Glomerular endothelial cell (primary cell): ENCODE measurements around the gene UTS2R. TPM values are rescaled to one million over a fixed set of nuclear protein-coding genes. Genes with fewer than 3 reads are reported as not detected.
"Not testable (repeated sequence)": the region's sequence is repeated elsewhere in the genome, so short reads cannot be mapped to it uniquely, and the experiment has no call there.

Experiments used
- DNase-seq: peaks from one replicate; pipeline ENCODE4 v3.0.0-alpha.2; 2011; ENCODE audit warnings: low read depth, low spot score; ENCODE audit errors: extremely low read depth
- total RNA-seq: library from RNA; depleted of rRNA; stranded (reverse); fragments of >200 nt; gene quantifications from 2 replicates; pipeline ENCODE4 v1.2.3, GENCODE V29; 2015

Gene UTS2R
- total RNA-seq, 1 donor from 2014 or later = not detected

DNA sequence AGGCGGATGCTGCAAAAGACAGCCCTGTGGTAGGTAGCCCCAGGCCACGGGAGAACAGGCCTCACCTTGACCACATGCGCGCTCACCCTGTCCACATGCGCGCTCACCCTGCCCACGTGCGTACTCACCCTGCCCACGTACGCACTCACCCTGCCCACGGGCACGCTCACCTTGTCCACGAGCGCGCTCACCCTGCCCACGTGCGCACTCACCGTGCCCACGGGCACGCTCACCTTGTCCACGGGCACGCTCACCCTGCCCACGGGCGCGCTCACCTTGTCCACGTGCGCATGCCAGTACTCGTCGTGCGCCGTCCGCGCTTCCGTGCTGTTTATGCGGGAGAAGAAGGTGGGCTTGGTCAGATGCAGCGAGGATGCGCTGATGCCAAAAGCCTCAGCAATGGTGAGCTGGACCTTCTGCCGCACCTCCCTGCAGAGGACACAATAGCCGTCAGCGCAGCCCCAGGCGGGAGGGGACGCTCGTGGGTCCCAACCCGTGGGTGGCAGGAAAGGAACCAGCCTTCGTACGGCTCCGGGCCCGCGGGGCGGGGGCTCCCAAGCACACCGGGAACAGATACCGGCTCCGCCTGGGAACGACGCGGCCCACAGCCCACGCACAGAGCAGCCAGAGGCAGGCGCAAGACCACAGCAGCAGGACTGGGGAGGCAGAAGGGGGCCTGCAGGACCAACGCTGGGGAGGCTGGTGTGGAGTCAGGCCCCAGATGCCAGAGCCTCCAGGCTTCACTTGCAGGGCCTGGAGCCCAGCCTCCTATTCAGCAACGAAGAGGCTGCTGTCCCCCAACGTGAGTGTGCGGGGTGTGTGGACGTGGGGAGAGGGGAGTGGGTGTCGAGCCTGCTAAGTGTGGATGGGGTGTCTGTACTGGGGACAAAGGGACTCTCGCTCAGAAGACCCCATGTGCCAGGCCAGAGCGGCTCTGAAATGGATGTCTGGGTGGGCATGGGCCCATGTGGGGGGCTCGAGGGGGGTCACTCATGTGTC lies 32.4 kb downstream of the UTS2R start:
- DNase-seq = no peak

DNA sequence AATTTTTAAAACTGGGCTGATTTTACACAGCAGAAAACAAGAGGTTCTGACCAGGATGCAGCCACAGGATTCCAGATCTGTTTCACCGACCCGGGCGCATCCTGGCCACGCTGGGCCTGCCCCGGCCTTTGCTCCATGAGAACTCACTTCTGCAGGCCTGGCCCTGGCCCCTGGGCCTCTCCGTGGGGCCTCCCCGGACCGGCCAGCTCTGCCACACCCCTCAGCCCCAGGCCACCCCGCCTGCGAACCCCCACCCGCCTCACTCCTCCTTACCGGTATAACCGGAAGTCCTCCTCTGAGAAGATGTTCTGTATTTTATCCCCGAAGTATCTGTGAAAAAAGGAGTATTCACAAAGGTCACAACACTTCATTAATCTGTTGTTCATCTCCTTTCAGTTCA lies 33.5 kb downstream of the UTS2R start:
- DNase-seq = no peak

DNA sequence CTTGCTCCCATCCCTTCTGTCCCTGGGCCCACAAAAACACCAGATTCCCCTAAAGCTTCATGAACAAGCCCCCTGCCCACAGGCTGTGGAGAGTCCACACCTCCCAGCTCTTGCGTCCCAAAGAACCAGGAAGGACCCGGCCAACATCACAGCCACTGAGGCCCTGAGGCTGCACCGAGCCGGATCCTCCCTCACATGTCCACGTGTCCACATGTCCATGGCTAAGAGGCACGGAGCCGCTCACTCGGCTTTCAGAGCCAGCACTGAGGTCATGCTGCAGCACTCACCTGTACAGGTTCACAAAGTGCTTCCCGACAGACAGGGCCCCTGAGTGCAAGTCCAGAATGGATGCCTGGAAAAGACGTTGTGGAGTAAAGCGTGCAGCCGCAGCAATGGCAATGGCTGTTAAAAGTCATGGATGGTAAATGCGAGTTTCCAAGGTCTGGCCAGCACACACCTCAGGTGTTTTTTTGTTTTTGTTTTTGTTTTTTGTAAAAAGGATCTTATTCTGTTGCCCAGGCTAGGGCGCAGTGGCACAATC lies 34.6 kb downstream of the UTS2R start:
- DNase-seq = no peak

DNA sequence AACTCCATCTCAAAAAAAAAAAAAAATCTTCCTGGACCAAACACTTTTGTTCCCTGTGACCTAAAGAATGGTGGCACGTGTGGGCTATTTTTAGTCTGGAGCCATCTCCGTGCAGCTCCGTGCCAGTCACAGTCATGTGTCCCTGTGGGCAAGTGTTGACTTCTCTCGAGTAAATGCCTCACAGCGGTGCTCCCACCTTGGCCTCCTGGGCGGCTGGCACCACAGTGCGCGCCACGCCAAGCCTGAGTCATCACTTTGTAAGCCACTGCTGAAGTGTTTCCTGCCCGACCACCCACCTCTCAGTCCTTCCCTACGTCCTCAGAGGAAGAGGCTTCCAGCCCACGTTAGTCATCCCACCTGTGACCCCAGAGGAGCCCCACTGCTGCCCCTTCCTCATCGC lies 35.7 kb downstream of the UTS2R start:
- DNase-seq = no peak

DNA sequence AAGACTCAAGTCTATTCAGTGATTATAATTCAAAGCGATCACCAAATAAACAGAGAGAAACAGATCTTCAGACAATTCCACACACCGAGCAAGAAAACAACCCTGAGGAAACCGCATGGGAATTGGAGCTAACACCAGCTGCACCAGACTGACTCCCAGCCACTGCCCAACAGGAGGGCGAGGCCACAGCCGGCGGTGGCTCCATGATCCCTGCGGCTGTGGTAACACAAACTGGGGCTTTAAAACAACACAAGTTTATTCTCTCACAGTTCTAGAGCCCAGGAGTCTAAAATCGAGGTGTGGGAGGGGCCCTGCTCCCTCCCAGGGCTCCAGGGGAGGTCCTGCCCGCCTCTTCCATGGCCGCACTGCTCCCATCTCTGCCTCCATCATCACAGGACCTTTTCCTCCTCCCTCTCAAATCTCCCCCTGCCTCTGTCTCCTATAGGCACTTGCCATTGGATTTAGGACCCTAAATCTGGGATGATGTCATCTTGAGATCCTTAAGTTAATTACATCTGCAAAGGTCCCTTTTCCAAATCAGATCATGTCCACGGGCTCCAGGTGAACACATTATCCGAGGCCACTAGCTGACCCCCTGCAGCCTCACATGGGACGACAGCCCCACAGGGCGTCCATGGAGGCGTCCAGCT lies 36.8 kb downstream of the UTS2R start:
- no peak for DNase-seq

DNA sequence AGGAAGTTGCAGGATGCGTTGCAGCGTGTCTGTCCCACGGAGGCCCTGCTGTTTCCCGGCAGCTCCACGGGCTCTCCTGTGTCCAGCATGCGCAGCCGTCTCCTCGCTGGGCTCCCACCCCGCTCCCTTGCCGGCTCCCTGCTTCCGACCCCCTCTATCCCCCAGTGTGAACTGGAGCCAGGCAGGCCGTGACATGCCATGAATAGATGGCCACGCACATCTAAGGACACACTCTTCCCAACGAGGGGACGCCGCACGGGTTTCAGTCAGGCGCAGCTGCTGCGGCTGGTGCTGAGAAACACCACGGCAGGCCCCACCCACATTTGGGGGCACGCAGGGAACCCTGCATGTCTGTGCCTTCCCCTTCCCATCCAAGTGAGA lies 37.4 kb downstream of the UTS2R start:
- no peak for DNase-seq

DNA sequence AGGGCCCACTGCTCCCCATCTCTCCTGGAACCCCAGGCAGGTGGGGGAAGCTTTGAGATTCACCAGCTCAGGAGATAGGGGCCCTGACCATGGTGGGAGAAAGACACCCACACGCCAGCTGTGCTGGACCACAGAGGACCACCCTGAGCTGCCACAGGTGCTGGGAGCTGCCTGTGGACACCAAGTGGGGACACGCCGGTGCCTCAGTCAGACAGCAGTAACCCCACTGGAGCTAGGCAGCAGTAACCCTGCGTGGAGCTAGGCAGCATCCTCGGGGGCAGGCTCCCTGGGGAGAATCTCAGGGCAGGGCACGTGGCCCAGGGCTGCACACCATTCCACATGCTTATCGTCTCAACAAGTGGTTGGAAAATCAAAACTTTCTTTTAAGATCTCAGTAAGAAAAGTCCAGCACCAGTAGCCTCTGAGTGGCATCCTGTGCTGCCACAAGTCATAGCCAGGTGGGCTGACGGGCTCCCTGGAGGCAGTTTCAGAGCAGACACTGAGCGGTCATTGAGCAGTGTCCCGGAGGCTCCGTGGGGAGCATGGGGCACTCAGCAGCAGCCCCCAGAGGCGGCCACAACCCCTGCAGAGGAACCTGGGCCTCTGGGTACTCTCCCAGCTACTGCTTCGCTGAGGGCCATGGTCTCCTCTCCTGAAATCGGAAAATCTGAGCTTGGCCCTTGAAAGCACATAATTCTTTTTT lies 38.6 kb downstream of the UTS2R start:
- DNase-seq = no peak

DNA sequence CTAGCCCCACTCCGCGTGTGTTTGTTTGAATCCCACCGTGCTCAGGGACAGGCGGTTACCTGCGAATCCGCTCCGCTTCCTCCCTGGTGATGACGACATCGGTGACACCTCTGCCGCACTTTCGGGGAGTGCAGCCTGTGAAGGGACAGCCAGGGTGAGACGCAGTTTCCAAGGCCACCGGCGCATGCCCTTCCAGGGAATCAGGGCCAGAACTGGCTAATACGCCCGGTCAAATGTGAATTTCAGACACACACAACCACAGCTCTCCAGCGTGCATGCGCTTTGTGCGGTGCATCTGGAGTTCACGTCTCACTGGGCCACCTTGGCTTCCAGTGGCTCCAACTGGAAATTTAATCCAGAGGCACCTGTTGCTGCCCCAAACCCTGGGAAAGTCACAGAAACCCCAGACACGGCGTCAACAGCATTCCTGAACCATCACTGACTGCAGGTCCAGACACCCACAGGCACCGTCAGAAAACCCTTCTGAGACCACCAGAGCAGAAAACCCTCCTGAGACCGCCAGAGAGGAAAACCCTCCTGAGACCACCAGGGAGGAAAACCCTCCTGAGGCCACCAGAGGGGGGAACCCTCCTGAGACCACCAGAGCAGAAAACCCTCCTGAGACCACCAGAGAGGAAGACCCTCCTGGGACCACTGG lies 40.0 kb downstream of the UTS2R start:
- DNase-seq = no peak

DNA sequence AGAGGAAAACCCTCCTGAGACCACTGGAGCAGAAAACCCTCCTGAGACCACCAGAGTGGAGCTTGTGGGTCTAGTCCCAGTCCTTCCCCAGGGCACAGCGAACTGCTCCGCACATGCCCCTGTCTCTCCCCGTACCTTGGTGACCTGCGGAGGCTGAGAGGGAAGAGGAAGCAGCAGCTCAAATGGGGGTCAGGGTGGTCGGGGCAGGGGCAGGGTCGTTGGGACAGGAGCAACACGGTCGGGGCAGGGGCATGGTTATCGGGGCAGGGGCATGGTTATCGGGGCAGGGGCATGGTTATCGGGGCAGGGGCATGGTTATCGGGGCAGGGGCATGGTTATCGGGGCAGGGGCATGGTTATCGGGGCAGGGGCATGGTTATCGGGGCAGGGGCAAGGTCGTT lies 40.5 kb downstream of the UTS2R start:
- DNase-seq = not testable (repeated sequence)

DNA sequence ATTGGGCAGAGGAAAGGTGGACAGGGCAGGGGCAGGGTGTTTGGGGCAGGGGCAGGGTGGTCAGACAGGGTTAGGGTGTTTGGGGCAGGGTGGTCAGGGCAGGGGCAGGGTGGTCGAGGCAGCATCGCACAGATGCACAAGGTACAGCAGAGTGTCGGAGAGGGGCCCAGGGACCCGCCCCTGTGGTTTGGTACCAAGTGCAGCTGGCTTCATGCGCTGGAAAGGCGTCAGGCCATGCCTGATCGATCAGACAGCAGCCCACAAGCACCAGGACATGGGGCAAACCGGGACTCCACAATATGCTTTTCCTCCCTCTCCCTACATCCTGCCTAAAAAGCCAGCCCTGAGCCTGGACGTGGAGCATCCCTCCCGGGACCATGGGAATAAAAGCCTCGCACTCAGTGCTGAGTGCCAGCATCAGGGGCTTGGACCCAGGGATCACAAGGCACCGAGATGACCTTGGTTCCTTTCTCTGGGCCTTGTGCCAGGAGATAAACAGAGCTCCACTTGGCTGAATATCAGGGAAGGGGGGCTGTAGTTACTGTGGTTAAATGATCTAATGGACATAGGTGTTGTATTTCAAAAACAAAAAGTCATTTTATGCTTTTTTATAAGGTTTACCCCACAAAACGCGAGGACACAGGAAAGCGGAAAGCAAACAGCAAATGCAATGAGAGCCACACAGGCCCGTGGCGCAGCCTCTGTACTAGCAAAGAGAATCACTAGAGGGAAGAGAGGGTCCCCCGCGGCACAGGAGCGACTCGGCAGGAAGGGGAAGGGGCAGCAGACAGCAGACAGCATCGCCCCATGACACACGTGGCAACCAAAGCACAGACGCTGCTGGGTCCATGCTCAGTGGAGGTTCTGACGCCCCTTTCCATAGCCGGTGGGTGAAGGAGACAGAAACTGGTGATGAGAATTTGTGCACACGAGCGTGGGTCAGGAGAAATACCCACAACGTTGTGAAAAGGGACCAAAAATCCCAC lies 41.3 kb downstream of the UTS2R start:
- no peak for DNase-seq

DNA sequence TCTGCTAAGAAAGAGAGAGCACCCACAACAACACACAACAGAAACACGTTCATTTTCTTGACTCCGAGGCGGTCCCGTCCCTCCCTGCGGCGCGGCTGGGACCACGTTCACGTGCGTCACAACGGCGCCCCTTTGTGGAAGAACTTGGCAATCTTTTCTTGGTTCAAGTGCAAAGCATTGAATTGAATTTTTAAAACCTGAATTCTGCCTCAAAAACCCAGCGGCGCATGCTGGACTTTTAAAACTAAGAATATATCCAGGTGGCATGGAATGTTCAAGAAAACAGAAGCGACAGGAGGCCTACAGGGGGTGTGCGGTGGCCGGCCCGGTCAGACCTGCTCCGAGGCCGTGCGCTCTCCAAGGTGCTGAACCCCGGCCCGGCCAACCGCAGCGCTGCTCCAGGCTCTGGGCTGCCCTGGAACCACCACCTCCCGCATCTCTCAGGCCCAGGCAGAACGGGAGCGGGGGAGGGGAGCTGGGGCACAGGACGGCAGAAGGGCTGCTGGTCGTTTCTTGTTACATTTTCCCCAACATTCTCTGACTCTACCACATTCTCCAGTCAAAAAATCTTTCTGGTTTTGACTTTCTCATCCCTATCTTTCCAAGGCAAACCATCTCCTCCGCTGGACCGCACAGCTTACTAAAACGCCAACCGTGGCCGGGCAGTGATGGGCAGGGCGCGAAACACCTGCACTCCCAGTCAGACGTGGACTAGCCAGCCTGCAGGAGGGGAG lies 43.1 kb downstream of the UTS2R start:
- DNase-seq = no peak

DNA sequence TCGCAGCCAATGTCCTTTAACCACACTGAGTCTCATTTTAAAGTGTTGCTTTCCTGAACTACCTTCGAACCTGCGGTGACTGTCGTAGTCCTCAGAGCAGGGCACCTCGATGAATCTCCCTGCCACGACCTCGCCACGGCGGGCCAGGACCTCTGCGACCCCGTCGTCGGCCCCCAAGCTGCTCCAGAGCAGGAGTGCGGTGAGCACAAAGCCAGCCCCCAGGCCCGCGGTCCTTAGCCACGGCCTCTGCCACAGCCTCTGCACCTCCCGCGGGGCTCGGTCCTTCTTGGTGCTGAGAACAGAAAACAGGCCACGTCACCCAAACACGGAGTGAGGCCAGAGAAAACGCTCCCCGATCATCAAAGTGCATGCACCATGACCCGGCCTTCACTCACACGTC lies 43.8 kb downstream of the UTS2R start:
- no peak for DNase-seq

DNA sequence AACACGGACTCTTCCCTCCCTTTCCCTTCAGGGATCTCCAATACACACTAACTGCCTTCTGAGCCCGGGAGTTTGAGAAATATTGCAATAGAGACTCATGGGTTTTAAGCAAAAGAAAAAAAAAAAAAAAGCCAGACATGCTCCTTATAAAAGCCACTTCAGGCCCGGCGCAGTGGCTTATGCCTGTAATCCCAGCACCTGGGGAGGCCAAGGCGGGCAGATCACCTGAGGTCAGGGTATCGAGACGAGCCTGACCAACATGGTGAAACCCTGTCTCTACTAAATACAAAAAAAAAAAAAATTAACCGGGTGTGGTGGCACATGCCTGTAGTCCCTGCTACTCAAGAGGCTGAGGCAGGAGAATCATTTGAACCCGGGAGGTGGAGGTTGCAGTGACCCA lies 44.2 kb downstream of the UTS2R start:
- DNase-seq = no peak

DNA sequence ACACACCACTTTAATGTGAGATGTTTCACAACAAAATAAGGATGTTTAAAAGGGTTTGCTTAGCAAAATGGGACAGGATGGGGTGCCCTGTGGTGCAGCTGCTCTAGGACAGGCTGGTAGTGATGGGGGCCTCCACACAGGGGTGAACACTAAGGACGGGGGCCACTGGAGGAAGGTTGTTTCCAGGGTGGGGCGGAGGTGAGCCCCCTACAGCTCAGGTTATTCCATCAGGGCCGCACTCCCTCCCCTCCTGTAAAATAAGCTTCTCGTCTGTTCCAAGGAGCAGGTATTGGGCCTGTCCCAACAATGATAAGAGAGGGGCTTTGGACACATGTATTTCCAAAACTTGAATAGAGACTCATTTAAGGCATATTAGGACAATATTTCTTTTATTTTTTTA lies 44.7 kb downstream of the UTS2R start:
- DNase-seq = no peak

DNA sequence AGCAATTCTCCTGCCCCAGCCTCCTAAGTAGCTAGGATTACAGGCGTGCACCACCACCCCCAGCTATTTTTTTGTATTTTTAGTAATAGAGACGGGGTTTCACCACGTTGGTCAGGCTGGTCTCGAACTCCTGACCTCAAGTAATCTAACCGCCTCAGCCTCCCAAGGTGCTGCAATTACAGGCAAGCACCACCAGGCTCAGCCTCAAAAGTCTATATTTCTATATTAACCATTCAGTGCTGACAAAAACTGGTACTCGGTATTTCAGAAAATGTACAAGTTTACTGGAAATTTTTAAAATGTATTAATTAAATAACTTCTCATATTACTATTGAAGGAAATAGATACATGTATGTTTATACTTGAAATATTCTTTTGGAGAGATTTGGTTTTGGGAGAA lies 45.2 kb downstream of the UTS2R start:
- DNase-seq = no peak

DNA sequence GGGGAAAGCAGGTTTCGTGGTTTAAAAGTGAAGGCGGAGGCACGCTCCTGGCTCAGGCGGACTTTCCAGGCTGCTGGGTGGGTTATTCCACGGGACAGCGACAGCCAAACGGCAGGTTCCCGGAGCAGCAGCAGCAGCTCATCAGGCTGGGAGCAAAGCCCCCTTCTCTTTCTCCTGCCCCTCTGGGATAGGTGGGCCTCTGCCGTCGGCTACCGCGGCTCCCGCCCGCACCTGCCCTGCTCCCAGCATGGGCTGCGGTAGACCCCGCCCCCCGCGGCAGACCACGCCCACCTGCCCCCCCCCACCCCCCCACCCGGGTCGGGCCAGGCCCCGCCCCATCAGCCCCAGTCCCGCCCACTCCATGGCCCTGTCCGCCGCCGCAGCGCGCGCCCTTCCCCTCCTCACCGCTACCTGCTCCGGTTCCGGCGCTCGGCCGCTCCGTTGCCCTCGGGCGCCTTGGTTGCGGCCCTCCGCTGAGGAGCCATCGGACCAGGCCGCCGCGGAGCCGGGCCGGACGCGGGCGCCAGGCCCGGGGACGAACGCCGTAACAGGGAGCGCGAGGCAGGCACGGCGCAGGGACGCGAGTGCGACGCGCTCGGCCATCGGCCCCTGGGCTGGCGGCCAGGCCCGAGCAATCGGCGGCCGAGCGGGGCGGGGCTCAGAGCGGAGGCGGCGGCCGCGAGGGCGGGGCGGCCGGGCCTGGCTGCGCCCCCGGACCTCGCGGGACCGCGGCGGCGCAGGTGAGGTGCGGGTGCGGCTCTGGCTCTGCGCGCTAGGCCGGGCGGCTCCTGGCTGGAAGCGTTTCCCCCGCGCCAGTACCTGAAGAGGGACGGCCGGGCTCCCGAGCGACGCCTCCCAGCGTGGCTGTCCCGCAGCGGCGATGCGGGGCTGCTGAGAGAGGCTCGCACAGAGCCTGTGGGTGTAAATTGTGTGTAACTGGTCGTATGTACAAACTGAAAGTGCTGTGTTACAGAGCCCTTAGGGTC lies 46.7 kb downstream of the UTS2R start, which contains the start of the genes HEXD and OGFOD3:
TSS of gene HEXD (plus strand) at position 347 of the 986 bp plus-strand sequence. CDS start 1,453 bp downstream, outside the sequence.
TSS of gene OGFOD3 (minus strand) at position 586 of the 986 bp plus-strand sequence. CDS start at position 485, 101 bp downstream.
- DNase-seq = no peak

DNA sequence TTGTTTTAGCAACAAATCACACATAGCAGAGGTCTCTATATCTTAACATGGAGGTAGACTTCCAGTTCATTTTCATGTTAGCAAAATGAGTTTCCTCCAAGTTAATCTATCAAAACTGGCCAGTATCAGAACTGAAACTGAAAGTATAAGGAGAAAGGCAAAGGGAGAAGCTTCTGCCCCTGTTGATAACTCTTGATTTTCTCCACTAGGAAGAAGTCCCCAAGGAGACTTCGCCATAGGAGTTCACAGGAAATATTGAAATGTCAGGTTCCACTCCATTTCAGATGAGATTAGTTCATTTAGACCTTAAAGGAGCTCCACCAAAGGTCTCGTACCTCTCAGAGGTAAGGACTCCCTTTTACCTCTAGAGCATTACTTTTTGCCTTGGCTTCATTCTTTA lies 48.0 kb downstream of the UTS2R start:
- DNase-seq = no peak
